GM19025 (cell line): Measurements from ENCODE around the gene CCDC127.
"Not testable (repeated sequence)": the region's sequence is repeated elsewhere in the genome, so short reads cannot be mapped to it uniquely, and the experiment has no call there.

Experiments
- ATAC-seq: cut with Tn5 transposase; IDR thresholded peaks from one replicate; pipeline ENCODE4 v1.9.1; 2021; ENCODE audit warnings: mild to moderate bottlenecking, low read depth, moderate library complexity; ENCODE audit not compliant: unreplicated experiment

Gene CCDC127

DNA sequence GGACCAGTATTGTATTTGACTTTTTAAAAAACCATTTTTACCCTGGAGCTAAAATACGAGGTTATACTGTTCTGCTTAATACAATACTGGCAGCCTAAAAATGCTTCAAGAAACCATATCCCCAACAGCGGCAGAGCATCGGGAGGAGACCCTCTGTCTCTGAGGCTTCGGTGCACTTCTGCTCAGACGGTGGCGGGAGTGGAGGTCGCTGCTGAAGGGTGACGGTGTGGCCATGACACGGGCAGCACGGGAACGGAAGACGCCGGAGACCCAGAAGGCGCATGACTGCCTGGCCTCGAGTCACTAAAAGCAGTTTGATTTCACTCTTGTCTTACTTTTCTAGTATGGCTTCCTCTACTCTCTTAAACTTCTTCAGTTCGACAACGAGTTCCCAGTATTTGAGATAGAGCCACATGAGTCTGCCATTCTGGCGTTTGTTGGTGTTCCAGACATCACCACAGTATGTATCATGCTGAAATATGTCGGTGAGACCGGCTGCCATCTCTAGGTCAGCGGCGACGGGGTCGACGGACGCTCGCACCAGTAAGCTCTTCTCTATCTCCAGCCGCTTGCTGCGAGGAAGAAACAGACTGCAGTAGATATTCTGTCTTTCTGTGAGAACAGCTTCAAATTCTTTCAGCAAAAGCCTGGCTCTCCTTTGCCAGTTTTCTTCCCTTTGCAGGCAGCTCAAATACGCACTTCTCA, 12.8 kb downstream of the CCDC127 start:
- no peak for ATAC-seq

- ATAC-seq, result no peak
These were observed 13.5 kb downstream of the CCDC127 start for GRCh38 chr5:204462-204861.

DNA sequence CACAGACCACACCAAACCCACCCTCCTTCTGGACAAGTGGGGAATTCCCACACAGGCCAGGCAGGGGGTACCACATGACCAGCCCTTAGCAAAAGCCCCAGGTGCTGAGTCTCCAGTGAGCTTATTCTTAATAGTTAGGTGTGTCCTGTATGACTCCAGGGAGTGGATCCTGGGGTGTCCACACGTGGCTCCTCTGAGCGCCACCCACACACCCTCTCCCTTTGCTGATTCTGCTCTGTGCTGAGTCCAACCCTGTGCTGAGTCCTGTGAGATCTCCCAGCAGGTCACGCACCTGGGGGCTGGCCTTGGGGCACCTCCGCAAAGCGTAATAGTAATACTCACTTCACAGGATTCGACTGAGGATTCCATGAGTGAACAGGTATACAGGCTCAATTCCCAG, 14.0 kb downstream of the CCDC127 start:
- no peak for ATAC-seq

- ATAC-seq, result no peak
These were observed 14.6 kb downstream of the CCDC127 start for GRCh38 chr5:203246-203930.

DNA sequence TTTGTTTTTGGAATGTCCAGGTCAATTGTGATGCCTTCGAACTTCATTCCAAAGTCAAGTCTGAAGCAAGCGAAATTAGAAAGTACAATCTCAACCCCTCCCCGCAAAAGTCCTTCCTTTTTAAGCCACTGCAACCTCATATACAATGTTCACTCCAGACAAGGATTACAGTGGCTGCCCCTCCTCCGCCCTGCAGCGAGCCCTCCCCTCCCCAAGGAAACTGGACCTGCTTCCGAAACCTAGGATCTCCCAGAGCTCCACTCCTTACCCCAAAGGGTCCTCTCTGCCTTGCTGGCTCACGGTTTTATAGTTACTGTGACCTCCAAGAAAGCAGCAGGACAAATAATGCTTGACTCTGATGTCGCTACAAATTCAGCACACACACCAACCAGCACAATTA, 16.3 kb downstream of the CCDC127 start:
- ATAC-seq, result no peak

DNA sequence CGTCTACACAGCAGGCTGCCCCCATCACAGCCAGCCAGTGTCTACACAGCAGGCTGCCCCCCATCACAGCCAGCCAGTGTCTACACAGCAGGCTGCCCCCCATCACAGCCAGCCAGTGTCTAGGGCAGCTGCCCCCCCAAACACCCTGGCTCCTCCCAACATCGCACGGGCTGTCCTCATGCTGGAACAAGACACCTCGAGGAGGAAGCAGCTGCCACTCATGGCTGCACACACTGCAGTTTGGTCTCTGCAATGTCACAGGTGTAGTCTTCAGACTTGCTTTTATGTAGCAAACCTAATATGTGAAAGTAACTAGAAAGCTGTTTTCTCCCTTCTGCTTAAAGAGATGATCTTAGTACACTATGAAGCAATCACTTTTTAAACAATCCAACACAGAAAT, 17.0 kb downstream of the CCDC127 start:
- ATAC-seq, result no peak

DNA sequence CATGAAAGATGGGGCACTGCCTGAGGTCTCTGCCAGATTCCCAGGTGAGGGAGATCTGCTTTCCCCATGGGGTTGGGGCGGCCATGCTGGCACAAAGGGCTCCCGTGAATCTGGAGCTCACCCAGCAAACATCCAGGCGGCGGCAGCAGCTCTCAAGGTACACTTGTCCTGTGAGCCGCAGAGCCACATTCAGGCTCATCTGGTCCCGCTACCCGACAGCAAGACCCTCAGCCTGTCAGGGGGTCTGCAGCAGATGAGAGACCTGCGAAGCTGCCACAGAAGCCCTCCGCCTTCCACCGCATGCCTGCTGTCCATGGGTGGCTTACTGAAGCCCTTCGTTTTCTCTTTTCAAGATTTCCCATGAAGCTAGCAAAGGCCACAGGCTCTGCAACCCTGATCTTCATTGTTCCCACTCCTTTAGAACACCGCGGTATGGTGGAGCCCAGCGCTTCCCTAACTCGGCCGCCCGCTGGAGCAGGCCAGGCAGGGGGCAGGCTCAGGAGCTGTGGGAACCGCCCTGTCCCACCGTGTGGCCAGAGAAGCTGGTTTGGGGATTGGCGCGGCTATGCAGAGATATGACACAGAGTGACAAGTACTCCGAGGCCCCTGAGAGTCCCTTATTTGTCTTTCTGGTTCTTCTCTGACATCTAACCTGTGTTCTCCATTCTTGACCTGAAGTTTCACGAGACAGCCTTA, 17.9 kb downstream of the CCDC127 start:
- no peak for ATAC-seq

- no peak for ATAC-seq
These were observed 18.6 kb downstream of the CCDC127 start for GRCh38 chr5:199197-199949.

GRCh38 chr5:198516-199196, 19.3 kb downstream of the CCDC127 start:
- no peak for ATAC-seq

DNA sequence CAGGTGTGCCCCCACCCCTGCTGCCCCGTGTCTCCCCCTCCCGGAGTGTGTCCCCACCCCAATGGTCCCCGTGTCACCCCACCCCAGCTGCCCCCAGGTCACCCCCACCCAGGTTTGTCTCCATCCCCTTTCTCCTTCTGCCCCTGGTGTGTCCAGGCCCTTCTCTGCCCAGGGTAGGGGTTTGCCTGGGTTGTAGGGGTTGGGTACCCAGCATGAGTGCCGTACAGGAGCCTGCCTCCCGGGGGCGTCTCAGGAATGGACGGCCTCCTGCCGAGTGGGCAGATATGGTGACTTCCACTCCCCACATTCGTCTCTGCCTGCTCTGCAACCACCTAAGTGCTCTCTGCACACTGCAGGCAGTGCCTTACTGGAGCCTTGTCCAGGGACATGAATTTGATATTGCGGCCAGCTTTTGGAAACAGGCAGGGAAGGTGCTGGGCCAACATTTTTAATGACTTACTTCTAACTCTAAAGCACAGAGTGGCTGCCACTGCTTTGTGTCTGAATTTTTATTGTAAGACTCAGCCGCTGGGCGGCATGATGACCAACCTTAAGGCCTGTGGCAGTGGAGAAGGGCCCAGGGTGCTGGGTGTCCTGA, 20.0 kb downstream of the CCDC127 start:
- no peak for ATAC-seq

DNA sequence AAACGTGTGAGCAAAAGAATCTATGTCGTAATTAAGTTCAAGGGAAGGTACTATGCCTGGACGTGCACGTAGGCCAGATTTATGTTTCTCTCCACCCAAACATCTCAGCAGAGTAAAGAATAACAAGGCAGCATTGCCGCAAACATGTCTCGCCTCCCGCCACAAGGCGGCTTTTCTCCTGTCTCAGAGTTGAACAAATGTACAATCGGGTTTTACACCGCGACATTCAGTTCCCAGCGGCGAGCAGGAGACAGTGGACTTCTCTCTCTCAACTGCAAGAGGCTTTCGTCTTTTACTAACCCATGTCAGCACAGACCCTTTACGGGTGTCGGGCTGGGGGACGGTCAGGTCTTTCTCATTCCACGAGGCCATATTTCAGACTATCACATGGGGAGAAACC, 20.9 kb downstream of the CCDC127 start:
- ATAC-seq, result not testable (repeated sequence)

- ATAC-seq, result no peak
These were observed 21.6 kb downstream of the CCDC127 start for GRCh38 chr5:196350-196749.

DNA sequence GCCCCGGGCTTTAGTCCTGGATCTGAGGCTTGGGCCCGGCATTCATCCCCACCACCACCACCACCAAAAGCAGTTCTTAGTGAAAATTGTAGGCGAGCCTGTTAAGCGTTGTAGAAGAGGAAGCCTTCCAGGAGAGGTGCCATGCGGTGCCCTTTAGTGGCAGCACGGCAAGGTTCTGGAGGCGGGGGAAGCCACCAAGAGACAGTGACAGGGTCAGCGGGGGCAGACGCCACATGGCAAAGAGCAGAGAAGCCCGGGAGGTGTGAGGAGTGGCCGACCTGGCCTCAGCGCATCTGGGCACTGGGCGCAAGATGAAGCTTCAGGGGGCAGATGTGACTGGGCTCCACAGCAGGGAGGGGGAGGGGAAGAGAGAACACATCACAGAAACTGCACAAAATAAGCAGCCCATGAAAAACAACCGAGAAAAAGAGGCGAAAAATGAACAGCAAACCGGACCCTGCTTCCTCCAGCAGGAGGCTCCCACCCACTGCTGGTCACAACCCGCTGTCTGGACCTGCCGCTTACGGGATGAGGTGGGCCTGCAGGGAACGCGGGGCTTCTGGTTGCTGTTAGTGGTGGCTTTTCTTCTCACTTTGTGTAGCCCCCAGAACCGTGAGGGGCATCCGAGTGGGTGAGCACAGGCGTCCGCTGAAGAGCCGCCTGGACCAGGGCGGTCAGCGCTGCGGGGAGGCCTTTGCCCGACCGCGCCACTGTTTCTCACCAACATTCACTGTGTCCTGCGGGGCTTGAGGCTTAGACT, 22.4 kb downstream of the CCDC127 start:
- no peak for ATAC-seq

DNA sequence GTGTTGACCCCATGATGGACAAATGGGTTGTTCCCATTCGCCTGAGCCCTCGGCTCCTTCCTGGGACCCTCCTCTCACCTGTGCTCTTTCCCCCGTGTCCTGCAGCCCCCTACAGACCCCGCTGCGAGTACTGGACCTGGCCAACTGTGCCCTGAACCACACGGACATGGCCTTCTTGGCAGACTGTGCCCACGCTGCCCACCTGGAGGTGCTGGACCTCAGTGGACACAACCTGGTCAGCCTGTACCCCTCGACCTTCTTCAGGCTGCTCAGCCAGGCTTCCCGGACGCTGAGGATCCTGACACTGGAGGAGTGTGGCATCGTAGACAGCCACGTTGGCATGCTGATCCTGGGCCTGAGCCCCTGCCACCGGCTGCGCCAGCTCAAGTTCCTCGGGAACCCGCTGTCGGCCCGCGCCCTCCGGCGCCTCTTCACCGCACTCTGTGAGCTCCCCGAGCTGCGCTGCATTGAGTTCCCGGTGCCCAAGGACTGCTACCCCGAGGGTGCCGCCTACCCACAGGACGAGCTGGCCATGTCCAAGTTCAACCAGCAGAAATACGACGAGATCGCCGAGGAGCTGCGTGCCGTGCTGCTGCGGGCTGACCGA, 23.2 kb downstream of the CCDC127 start:
- no peak for ATAC-seq

DNA sequence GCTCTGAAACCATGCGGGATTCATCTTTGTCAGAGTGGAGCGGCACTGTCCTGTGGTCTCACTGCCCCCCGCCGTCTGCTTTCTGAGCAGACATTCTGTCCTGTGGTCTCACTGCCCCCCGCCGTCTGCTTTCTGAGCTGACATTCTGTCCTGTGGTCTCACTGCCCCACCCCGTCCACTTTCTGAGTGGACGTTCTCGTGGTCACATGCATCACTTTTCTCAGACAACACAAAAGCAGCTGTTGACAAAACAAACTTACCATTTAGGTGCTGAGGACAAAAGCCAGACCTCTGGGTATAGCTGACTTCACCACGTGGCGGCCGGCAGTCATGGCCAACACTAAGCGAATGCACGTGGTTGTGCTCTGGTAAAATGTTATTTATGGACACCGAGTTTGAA, 23.9 kb downstream of the CCDC127 start:
- ATAC-seq, result no peak

DNA sequence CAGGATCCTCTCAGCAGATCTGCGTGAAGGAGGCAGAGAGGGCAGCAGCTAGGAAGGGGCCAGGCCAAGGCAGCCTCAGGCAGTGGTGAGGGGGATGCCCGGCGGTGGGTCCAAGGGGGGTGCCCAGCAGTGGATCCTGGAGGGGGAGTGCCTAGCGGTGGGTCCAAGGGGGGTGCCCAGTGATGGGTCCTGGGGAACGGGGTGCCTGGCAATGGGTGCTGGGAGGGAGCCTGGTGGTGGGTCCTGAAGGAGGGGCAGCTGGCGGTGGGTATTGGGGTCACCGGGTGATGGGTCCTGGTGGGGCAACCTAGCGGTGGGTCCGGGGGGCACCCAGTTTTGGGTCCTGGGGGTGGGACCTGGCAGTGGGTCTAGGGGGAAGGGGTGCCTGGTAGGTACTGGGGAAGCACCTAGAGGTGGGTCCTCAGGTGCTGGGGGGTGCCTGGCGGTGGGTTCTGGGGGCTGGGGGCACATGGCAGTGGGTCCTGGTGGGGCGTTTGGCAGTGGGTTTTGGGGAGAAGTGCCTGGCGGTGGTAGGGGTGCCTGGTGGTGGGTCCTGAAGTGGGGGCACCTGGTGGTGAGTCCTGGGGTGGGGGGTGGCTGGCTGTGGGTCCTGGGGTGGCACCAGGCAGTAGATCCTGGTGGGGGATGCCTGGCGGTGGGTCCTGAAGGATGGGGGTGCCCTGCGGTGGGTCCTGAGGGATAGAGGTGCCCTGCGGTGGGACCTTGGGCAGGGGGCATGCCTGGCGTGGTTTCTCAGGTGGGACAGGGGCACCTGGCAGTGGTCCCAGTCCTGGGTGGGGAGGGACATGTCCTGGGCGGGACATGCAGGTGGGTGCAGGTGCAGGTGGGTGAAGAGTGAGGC, 24.8 kb downstream of the CCDC127 start:
- no peak for ATAC-seq

- no peak for ATAC-seq
These were observed 25.3 kb downstream of the CCDC127 start for GRCh38 chr5:192691-192969.

DNA sequence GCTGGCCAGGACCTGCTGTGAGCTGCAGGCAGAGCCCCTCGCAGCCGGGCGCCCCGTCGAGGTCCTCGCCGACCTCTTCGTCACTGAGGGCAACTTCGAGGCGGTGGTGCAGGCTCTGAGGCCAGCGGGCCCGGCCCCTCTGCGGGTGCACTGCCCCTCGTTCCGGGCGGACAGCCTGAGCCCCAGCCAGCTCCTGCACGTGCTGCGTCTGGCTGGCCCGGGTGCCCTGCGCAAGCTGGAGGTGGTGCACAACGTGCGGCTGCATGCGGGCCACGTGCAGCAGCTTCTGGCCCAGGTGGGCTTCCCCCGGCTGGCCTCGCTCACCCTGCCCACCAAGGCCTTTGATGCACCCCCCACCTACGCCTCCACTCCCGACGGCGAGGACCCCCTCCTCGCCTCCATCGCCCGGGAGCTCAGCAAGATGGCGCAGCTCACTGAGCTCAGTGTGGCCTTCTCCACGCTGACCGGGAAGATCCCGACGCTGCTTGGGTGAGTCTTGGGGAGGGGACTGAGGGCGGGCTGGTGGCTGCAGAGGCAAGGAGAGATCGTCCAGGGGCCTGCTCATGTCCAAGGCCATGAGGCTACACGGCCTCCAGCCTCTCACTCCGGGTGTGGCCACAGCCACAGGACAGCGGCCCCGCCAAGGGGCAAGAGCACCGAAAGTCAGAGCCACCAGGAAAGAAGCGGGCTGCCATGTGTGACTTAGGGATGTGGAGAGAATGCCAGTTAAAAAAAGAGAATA, 25.8 kb downstream of the CCDC127 start:
- no peak for ATAC-seq
